ENCODE results near the gene LRP1B. TPM values are rescaled to one million over a fixed set of nuclear protein-coding genes. Genes with fewer than 3 reads are reported as not detected.

LRP1B gene
- total and polyA plus RNA-seq, 2 donors from 2014 or later, result 0.69 to 1.2 TPM

DNA sequence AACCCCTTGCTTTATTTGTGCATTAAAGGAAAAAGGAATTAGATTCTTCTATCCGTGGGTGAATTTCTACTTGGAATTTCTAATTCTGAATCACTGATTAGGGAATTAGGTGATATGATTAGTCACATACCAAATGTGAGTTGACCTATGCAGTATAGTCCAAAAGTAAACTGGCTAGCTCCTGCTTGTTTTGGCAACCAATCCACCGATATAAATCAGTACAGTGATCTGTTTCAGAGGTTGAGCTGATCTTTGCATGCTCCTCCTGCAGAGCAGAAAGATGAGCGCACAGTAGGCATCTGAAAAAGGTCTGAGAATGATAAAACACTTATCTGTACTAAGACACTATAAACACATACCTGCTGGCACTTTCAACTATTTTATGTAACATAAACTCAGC lies 86.6 kb downstream of the LRP1B start:
- H3K9ac ChIP-seq (ENCODE audit: low read length in 3 of 3), result no peak overlapping the region
- no peak for FAIRE-seq
- TF ChIP-seq, protein P1, sequence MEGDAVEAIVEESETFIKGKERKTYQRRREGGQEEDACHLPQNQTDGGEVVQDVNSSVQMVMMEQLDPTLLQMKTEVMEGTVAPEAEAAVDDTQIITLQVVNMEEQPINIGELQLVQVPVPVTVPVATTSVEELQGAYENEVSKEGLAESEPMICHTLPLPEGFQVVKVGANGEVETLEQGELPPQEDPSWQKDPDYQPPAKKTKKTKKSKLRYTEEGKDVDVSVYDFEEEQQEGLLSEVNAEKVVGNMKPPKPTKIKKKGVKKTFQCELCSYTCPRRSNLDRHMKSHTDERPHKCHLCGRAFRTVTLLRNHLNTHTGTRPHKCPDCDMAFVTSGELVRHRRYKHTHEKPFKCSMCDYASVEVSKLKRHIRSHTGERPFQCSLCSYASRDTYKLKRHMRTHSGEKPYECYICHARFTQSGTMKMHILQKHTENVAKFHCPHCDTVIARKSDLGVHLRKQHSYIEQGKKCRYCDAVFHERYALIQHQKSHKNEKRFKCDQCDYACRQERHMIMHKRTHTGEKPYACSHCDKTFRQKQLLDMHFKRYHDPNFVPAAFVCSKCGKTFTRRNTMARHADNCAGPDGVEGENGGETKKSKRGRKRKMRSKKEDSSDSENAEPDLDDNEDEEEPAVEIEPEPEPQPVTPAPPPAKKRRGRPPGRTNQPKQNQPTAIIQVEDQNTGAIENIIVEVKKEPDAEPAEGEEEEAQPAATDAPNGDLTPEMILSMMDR (IDR thresholded peaks at IDR 0.05; ENCODE audit: borderline replicate concordance, extremely low read depth, insufficient read depth), result no peak
- no peaks in the 10 kb centered on the region for H3K36me3 ChIP-seq (ENCODE audit: control insufficient read depth in 2 of 3, insufficient read depth in 3 of 3, low read length in 3 of 3)
- DNase-seq, result no peak
- H3K4me3 ChIP-seq (ENCODE audit: low read length in 3 of 3), result no peak overlapping the region
- H3K27ac ChIP-seq (ENCODE audit: low read depth in 2 of 2, low read length in 2 of 2), result no peak overlapping the region
- H3K9me3 ChIP-seq (ENCODE audit: control insufficient read depth in 2 of 3, insufficient read depth in 1 of 3, low read length in 3 of 3), result no peaks in the 10 kb centered on the region
- intact Hi-C loops (cut with DNase I), result no loop called here
- H3K4me1 ChIP-seq (ENCODE audit: control insufficient read depth in 2 of 3, insufficient read depth in 2 of 3, low read depth in 1 of 3, low read length in 3 of 3), result no peaks in the 10 kb centered on the region
- H3K27me3 ChIP-seq (ENCODE audit: control insufficient read depth, insufficient read depth, low read length), result no peaks in the 10 kb centered on the region

DNA sequence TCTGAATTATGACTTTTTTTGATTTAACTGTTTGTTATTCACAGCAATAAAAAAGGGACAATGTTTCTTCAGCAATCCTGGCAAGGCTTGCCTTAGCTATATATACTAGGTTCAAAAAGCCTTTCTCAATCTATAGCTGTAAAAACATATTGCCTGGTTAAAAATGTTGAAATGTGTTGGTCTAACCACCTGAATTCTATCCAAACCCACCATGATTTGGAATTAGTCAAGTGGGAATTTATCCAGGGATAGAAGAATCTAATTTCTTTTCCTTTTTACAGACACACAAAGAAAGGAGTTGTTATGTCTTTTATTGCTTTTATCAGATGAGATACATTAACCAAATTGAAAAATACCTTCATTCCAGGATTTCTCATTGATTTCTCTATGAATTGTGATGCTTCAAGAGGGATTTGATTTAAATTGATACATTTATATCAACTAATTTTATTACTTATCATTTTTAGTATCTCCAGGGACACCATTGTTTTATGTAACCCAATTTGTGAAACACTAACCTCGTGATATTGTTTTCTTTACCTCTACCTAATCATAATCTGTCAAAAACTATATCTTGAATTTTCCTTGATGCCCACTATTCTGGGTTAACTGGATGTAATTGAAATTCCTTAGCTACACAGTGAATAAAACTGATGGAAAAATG lies 88.1 kb downstream of the LRP1B start:
- intact Hi-C loops (cut with DNase I), result no loop called here
- FAIRE-seq, result no peak

DNA sequence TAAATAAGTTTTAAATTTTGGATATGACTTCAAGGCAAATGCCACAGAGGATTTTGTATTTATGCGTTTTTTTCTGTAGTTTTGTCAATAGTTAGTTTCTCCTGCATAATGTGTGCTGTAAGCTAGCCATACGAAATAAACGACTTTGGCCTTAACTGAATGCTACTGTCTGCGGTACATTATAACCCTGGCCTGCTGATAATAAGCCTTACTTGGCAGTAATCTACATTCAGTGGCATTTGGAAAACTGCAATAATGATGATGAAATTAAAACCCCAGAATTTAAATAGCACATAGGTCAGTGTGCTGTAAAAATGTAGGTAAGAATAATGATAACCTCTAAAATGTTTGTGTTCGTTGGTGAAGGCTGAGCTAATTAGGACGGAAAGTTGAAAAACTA lies 88.8 kb downstream of the LRP1B start:
- no peak for FAIRE-seq

More for the DNA sequence above, 88.1 kb downstream of the LRP1B start:
- DNase-seq, result no peak
- Histone ChIP-seq H3K27me3 (ENCODE audit: control insufficient read depth, insufficient read depth, low read length) (no peaks in the 10 kb centered on the region), H3K27ac (ENCODE audit: low read depth in 2 of 2, low read length in 2 of 2) (no peak overlapping the region), H3K4me1 (ENCODE audit: control insufficient read depth in 2 of 3, insufficient read depth in 2 of 3, low read depth in 1 of 3, low read length in 3 of 3) (no peaks in the 10 kb centered on the region), H3K4me3 (ENCODE audit: low read length in 3 of 3) (no peak overlapping the region), H3K9ac (ENCODE audit: low read length in 3 of 3) (no peak overlapping the region), H3K9me3 (ENCODE audit: control insufficient read depth in 2 of 3, insufficient read depth in 1 of 3, low read length in 3 of 3) (no peaks in the 10 kb centered on the region), H3K36me3 (ENCODE audit: control insufficient read depth in 2 of 3, insufficient read depth in 3 of 3, low read length in 3 of 3) (no peaks in the 10 kb centered on the region)
- TF ChIP-seq, protein P1 (IDR thresholded peaks at IDR 0.05; ENCODE audit: borderline replicate concordance, extremely low read depth, insufficient read depth), result no peak

More for the DNA sequence above, 88.8 kb downstream of the LRP1B start:
- intact Hi-C loops (cut with DNase I), result no loop called here
- H3K9me3 ChIP-seq (ENCODE audit: control insufficient read depth in 2 of 3, insufficient read depth in 1 of 3, low read length in 3 of 3), result no peaks in the 10 kb centered on the region
- H3K4me1 ChIP-seq (ENCODE audit: control insufficient read depth in 2 of 3, insufficient read depth in 2 of 3, low read depth in 1 of 3, low read length in 3 of 3), result no peaks in the 10 kb centered on the region
- no peak overlapping the region for H3K9ac ChIP-seq (ENCODE audit: low read length in 3 of 3)
- no peak overlapping the region for H3K4me3 ChIP-seq (ENCODE audit: low read length in 3 of 3)
- TF ChIP-seq, protein P1 (IDR thresholded peaks at IDR 0.05; ENCODE audit: borderline replicate concordance, extremely low read depth, insufficient read depth), result no peak
- no peaks in the 10 kb centered on the region for H3K27me3 ChIP-seq (ENCODE audit: control insufficient read depth, insufficient read depth, low read length)
- H3K27ac ChIP-seq (ENCODE audit: low read depth in 2 of 2, low read length in 2 of 2), result no peak overlapping the region
- H3K36me3 ChIP-seq (ENCODE audit: control insufficient read depth in 2 of 3, insufficient read depth in 3 of 3, low read length in 3 of 3), result no peaks in the 10 kb centered on the region
- no peak for DNase-seq
